RWPE1 (cell line): ENCODE data around the gene PLEKHJ1.

Experiments
- CTCF ChIA-PET: fragments of 350-600 bp; sonication (Branson Sonifier 250); formaldehyde crosslinking; extraction: SDS; loops from one replicate; lab custom pipeline; 2021; lab: Yijun Ruan, JAX
- POLR2A ChIA-PET: fragments of 400-600 bp; formaldehyde crosslinking; extraction: SDS; loops from one replicate; lab custom pipeline; 2020; ENCODE audit warnings: antibody characterized with exemption; ENCODE audit not compliant: low non-redundant PET; lab: Yijun Ruan, JAX
- DNase-seq: peaks from one replicate; pipeline ENCODE4 v3.0.0; 2012; ENCODE audit warnings: low spot score
- H3K27ac ChIP-seq: fragments of 450-650 bp; 2 replicates; pipeline ENCODE4 v1.5.1; 2017
- CTCF ChIP-seq: fragments of 450-650 bp; conservative IDR thresholded peaks from 2 replicates; pipeline ENCODE4 v1.5.1; 2017; ENCODE audit warnings: low read depth, mild to moderate bottlenecking

Gene PLEKHJ1

GRCh38 chr19:2252797-2253105 lies 16.6 kb upstream of the PLEKHJ1 start:
- CTCF ChIA-PET, result no interaction called here
- DNase-seq, result no peak
- H3K27ac ChIP-seq, result no peak overlapping the region
- TF ChIP-seq CTCF, result no peak
- POLR2A ChIA-PET, result no interaction called here

GRCh38 chr19:2252055-2252796 lies 16.1 kb upstream of the PLEKHJ1 start:
- ChIA-PET CTCF (no interaction called here), POLR2A (no interaction called here)
- no peak for TF ChIP-seq CTCF
- H3K27ac ChIP-seq, result no peak overlapping the region
- DNase-seq, result no peak

GRCh38 chr19:2251106-2252054 lies 15.3 kb upstream of the PLEKHJ1 start:
- H3K27ac ChIP-seq, result no peak overlapping the region
- ChIA-PET CTCF (no interaction called here), POLR2A (interaction anchor here (0.6 kb wide), 1 partner anchor 13 kb away, joined by 11 read pairs; no protein-coding TSS in a partner anchor)
- TF ChIP-seq CTCF, result no peak
- no peak for DNase-seq

- no peak for DNase-seq
- no peak overlapping the region for H3K27ac ChIP-seq
- ChIA-PET POLR2A (no interaction called here), CTCF (no interaction called here)
- no peak for TF ChIP-seq CTCF
These were observed 14.6 kb upstream of the PLEKHJ1 start for GRCh38 chr19:2250766-2251105.

GRCh38 chr19:2249880-2250765 lies 14.0 kb upstream of the PLEKHJ1 start:
- DNase-seq, result no peak
- no peak for TF ChIP-seq CTCF
- POLR2A ChIA-PET, result no interaction called here
- H3K27ac ChIP-seq, result no peak overlapping the region
- CTCF ChIA-PET, result interaction anchor here (0.6 kb wide), 1 partner anchor 348 kb away, joined by 6 read pairs; no protein-coding TSS in a partner anchor
